ENCODE results near the gene COP1. TPM values are rescaled to one million over a fixed set of nuclear protein-coding genes. Genes with fewer than 3 reads are reported as not detected.
"Not testable (repeated sequence)": the region's sequence is repeated elsewhere in the genome, so short reads cannot be mapped to it uniquely, and the experiment has no call there.

COP1 gene
- total RNA-seq, 4 donors from 2014 or later = 32.5 to 60.1 (median 35.7) TPM

DNA sequence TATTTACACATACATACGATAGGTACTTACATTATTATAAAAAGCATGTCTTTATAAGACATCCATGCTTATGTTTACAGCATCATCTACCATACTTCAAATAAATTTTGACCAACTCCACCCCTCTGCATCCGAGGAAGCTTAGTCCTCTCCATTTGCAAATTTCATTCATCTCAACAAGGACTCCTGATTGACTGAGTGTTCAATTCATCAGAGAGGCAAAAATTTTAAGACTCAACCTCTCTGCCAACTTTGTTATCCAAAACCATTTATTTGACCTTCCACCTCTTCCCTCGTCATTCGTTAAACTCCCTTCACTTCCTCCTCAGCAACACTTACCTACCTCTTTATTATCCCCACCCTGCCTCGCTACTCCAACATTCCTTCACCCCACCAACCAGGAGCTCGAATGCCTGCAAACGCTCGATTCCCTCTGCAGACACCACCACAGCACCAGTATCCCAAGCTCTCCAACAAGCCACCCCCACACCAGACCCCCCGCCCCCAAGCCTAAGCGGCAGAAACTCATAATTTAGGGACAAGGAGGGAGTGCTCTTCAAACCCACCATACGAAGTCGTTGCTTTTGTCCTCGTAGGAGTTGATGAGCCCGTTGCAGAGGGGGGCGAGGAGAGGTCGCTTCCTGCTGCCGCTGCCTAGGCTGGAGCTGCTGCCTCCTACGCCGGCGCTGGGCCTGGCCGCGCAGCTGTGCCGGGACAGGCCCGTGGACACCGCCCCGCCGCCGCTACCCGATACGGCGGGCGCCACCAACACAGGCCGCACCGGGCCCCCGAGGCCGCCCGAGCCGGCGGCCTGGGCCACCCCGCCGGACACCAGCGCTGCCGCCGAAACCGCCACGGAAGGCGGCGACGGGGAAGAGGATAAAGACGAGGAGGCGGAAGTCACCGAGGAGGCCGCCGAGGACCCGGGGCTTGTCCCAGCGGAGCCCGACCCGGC lies 803 bp downstream of the COP1 start:
- DNase-seq = no peak
- intact Hi-C loops (cut with DNase I) = no loop called here

DNA sequence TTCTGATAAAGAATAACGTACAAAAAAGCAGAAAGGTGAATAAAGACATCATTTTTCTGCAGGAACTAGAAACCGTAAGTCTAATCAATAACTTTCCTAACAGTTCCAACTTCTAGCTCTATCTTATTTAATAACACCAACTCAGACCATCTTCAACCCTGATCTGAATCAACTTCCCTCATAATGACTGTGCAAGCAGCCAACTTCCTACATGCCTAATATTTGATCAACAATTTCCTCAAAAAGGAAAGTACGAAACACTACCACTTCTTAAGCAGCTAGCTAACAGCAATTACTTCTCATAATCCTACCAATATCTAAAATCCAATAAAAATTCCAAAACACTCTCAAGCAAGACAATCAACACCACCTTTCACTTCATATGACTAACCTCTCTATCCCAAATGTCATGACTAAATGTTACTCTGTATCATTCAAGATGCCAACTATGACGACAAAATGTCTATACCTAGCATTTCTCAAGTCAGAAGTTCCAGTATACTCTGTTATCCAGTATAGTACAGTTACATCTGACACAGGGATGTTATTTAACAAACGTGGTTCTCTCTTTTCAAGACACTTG lies 1.7 kb downstream of the COP1 start:
- Histone ChIP-seq H3K9me3 (no peaks in the 10 kb centered on the region), H3K27ac (peak overlapping the region; percentile 97 to 99 (median 98)), H3K36me3 (no peaks in the 10 kb centered on the region), H3K4me3 (peak overlapping the region; percentile 91 to 96 (median 92)), H3K27me3 (no peaks in the 10 kb centered on the region), H3K4me1 (peaks cover 0 to 62% (median 19%) of the 10 kb centered on the region in 3 donors)
- WGBS, 2 donors = 13 to 16% methylated on average over 5 of the region's 5 CpGs
- TF ChIP-seq, protein P1, sequence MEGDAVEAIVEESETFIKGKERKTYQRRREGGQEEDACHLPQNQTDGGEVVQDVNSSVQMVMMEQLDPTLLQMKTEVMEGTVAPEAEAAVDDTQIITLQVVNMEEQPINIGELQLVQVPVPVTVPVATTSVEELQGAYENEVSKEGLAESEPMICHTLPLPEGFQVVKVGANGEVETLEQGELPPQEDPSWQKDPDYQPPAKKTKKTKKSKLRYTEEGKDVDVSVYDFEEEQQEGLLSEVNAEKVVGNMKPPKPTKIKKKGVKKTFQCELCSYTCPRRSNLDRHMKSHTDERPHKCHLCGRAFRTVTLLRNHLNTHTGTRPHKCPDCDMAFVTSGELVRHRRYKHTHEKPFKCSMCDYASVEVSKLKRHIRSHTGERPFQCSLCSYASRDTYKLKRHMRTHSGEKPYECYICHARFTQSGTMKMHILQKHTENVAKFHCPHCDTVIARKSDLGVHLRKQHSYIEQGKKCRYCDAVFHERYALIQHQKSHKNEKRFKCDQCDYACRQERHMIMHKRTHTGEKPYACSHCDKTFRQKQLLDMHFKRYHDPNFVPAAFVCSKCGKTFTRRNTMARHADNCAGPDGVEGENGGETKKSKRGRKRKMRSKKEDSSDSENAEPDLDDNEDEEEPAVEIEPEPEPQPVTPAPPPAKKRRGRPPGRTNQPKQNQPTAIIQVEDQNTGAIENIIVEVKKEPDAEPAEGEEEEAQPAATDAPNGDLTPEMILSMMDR (IDR thresholded peaks at IDR 0.05) = no peak
- no peak for TF ChIP-seq POLR2A (IDR thresholded peaks at IDR 0.05)
- DNase-seq = no peak
- intact Hi-C loops (cut with DNase I) = no loop called here

More for the DNA sequence above, 803 bp downstream of the COP1 start:
- 0% methylated on average over 10 to 15 of the region's 58 CpGs for WGBS, 2 donors
- TF ChIP-seq, protein P1 (IDR thresholded peaks at IDR 0.05) = no peak
- TF ChIP-seq POLR2A (IDR thresholded peaks at IDR 0.05) = peak in 1 of 4 donors; percentile 6
- H3K27ac ChIP-seq = peak overlapping the region; percentile 97 to 99 (median 98)
- no peaks in the 10 kb centered on the region for H3K27me3 ChIP-seq
- H3K4me1 ChIP-seq = peaks cover 0 to 53% (median 19%) of the 10 kb centered on the region in 3 donors
- H3K4me3 ChIP-seq = peak overlapping the region; percentile 91 to 96 (median 92)
- no peaks in the 10 kb centered on the region for H3K36me3 ChIP-seq
- no peaks in the 10 kb centered on the region for H3K9me3 ChIP-seq

DNA sequence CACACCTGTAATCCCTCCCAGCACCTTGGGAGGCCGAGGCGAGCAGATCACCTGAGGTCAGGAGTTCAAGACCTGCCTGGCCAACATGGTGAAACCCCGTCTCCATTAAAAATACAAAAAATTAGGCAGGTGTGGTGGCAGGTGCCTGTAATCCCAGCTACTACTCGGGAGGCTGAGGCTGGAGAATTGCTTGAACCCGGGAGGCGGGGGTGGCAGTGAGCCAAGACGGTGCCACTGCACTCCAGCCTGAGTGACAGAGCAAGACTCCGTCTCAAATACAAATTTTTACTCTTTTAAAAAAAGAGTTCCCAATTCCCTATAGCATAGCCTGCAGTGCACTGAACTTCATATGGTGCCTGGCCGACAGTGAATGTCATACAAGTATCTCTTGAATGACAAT lies 2.4 kb downstream of the COP1 start:
- H3K4me1 ChIP-seq = peaks cover 0 to 70% (median 19%) of the 10 kb centered on the region in 3 donors
- H3K27me3 ChIP-seq; H3K36me3 ChIP-seq; H3K9me3 ChIP-seq; DNase-seq; intact Hi-C loops (cut with DNase I); H3K27ac ChIP-seq: not testable (repeated sequence)
- H3K4me3 ChIP-seq = peak overlapping the region in 1 of 4 donors; percentile 91
- WGBS, 2 donors = 66 to 71% methylated on average over 9 of the region's 9 CpGs

DNA sequence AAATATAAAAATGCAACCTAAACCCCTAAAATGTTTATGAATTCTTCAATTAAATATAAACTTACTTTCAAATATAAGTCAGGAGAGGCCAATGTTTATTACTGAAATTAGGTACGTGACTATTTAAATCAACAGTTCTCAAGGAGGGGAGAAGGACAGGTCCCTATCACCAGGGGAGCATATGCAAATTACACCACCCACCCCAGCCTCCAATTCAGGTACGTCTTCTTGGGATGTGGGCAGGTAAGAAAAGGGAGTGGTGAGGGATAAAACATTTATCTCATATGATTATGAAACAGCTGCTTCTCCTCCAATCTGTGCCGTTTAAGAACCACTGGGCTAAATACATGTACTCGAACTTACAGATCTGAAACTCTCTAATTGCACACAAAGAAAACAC lies 3.4 kb downstream of the COP1 start:
- intact Hi-C loops (cut with DNase I) = no loop called here
- no peak for DNase-seq
- no peaks in the 10 kb centered on the region for H3K9me3 ChIP-seq
- H3K36me3 ChIP-seq = no peaks in the 10 kb centered on the region
- no peak overlapping the region for H3K4me3 ChIP-seq
- no peaks in the 10 kb centered on the region for H3K27me3 ChIP-seq
- 46 to 57% methylated on average over 4 of the region's 4 CpGs for WGBS, 2 donors
- TF ChIP-seq, protein P1 (IDR thresholded peaks at IDR 0.05) = no peak
- TF ChIP-seq POLR2A (IDR thresholded peaks at IDR 0.05) = no peak
- H3K4me1 ChIP-seq = peaks cover 0 to 78% (median 19%) of the 10 kb centered on the region in 3 donors
- H3K27ac ChIP-seq = no peak overlapping the region

DNA sequence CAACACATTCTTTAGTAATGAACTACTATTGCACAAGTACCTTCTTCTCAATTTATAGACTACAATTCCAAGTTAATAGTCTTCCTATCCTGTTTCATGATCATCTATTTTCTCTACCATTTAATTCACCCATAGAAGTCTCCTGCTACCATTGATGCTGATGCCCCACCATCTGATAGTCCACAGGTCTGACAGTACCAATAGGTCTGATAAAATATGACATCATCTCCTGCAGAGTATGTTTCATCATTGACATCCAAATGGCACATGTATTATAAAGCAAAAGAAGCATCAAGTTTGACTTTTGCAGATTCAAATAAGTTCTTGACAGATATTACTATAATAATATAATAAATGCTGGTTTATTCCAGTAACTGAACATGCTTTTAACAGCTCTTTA lies 5.5 kb downstream of the COP1 start:
- H3K36me3 ChIP-seq = no peaks in the 10 kb centered on the region
- H3K27ac ChIP-seq = no peak overlapping the region
- H3K4me1 ChIP-seq = peaks cover 0 to 68% (median 14%) of the 10 kb centered on the region in 3 donors
- H3K27me3 ChIP-seq = no peaks in the 10 kb centered on the region
- TF ChIP-seq, protein P1 (IDR thresholded peaks at IDR 0.05) = no peak
- no peak for TF ChIP-seq POLR2A (IDR thresholded peaks at IDR 0.05)
- H3K9me3 ChIP-seq = no peaks in the 10 kb centered on the region
- no peak overlapping the region for H3K4me3 ChIP-seq
- intact Hi-C loops (cut with DNase I) = no loop called here
- DNase-seq = no peak

Data from esophagus squamous epithelium (tissue), 5 donors.